ENCODE data around the gene JAK1. TPM values are rescaled to one million over a fixed set of nuclear protein-coding genes. Genes with fewer than 3 reads are reported as not detected.
"Not testable (repeated sequence)": the region's sequence is repeated elsewhere in the genome, so short reads cannot be mapped to it uniquely, and the experiment has no call there.

Gene JAK1
- total RNA-seq, 4 donors from 2014 or later = 112 to 158 (median 135) TPM

DNA sequence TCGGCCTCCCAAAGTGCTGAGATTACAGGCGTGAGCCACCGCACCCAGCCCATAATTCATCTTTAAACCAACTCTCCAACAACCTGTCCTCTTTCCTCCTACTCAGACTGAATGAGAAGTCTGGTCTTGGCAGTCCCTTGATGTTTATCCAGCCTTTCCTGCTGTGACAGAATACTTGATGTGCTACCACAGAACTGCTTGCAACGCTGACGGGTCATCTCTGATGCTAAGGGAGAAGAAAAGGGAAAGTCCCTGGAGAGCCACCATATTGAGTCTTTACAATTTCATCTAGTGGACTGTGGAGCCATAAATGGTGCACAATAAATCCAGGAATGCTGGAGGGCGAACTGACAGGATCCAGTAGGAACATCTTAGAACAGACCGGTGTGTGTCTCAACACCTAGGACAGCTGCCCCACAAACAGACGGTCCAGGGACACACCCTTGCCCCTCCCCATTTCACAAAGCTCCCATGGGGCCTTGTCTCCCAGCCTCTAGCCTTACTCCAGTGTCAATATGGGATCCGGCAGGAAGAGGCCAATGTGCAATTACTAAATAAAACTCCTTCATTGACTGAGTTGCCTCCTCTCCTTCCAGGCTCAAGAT lies 30.7 kb downstream of the JAK1 start:
- Histone ChIP-seq H3K9me3 (no peaks in the 10 kb centered on the region), H3K4me3 (no peak overlapping the region), H3K4me1 (peaks cover 39 to 61% (median 48%) of the 10 kb centered on the region in 4 donors), H3K27me3 (no peaks in the 10 kb centered on the region), H3K27ac (replicated peaks in 1 of 4) (no peak overlapping the region), H3K36me3 (no peaks in the 10 kb centered on the region)
- 87% methylated on average over 9 of the region's 9 CpGs for WGBS
- intact Hi-C loops (cut with DNase I) = no loop called here
- TF ChIP-seq POLR2AphosphoS5 (IDR thresholded peaks at IDR 0.05) (no peak), EP300 (IDR thresholded peaks at IDR 0.05) (no peak), POLR2A (IDR thresholded peaks at IDR 0.05; ENCODE audit: low read depth) (no peak), CTCF (IDR thresholded peaks at IDR 0.05) (no peak)
- no peak for DNase-seq (ENCODE audit: extremely low spot score)

DNA sequence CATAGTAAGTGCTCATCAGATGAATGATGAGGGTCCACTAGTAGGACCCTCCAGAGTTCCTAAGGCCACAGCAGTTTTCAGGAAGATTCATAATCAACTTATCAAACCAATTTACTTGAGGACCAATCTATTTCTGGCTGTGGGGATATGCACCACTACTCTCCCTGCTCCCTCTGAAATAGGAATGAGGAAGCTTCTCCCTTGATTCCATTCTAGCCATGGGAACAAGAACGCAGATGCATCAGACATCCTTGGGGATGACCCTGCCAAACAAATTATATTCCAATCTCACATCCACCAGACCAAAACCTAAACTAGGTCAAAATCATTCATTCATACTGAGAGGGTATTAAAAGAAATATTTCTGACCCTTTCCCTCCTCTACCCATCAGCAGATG lies 31.5 kb downstream of the JAK1 start:
- Histone ChIP-seq H3K4me3 (no peak overlapping the region), H3K27ac (replicated peaks in 1 of 4) (peak overlapping the region; percentile 67 to 76 (median 68)), H3K27me3 (no peaks in the 10 kb centered on the region), H3K4me1 (peaks cover 39 to 58% (median 48%) of the 10 kb centered on the region in 4 donors), H3K9me3 (no peaks in the 10 kb centered on the region), H3K36me3 (no peaks in the 10 kb centered on the region)
- 76% methylated on average over 1 of the region's 1 CpG for WGBS
- intact Hi-C loops (cut with DNase I) = no loop called here
- no peak for TF ChIP-seq CTCF (IDR thresholded peaks at IDR 0.05)
- no peak for TF ChIP-seq POLR2A (IDR thresholded peaks at IDR 0.05; ENCODE audit: low read depth)
- TF ChIP-seq EP300 (IDR thresholded peaks at IDR 0.05) = no peak
- no peak for TF ChIP-seq POLR2AphosphoS5 (IDR thresholded peaks at IDR 0.05)
- no peak for DNase-seq (ENCODE audit: extremely low spot score)

DNA sequence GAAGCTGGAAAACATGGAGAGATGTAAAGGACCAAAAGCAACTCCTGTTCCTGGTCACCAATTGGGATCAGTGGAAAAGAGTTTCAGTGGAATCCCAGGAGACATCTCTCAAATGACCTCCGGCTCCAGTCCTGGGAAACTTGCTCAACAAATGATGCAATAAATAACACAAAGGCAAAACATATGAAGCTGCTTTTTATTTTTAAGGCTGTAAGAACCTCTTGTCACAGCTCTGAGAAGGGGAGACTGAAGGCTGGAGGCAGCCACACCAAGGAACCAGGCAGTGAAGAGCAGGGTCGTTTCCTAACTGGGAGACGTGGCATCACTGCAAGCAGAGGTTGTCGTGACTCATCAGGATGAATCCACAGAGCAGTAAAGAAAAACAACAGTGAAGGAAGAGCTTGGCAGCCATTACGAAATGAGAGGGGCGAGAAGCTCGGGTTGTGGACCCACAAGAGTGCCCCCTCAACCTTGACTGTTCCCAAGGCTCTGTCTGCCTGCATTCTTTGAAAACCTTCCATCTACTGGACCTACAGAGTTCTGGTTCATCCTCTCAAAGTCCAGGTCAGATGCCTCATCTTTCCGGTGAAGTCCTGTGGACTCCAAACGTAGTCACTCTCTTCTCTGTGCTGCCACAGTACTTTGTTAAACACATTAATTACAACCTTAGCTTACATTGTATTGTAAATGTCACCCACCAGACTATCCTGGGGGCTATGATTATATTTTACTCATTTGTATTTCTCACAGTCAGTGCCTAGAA lies 32.1 kb downstream of the JAK1 start:
- intact Hi-C loops (cut with DNase I) = no loop called here
- no peak for DNase-seq (ENCODE audit: extremely low spot score)
- H3K4me3 ChIP-seq = no peak overlapping the region
- no peaks in the 10 kb centered on the region for H3K9me3 ChIP-seq
- H3K36me3 ChIP-seq = no peaks in the 10 kb centered on the region
- 68% methylated on average over 9 of the region's 9 CpGs for WGBS
- H3K27me3 ChIP-seq = no peaks in the 10 kb centered on the region
- peak overlapping the region; percentile 67 to 76 (median 68) for H3K27ac ChIP-seq (replicated peaks in 1 of 4)
- no peak for TF ChIP-seq POLR2A (IDR thresholded peaks at IDR 0.05; ENCODE audit: low read depth)
- TF ChIP-seq POLR2AphosphoS5 (IDR thresholded peaks at IDR 0.05) = peak in 1 of 2 donors; percentile 37
- peaks cover 40 to 54% (median 48%) of the 10 kb centered on the region in 4 donors for H3K4me1 ChIP-seq

GRCh38 chr1:64933296-64934070 lies 32.9 kb downstream of the JAK1 start:
- TF ChIP-seq POLR2AphosphoS5 (IDR thresholded peaks at IDR 0.05) (peak; percentile 52 to 66), CTCF (IDR thresholded peaks at IDR 0.05) (no peak)
- no peaks in the 10 kb centered on the region for H3K9me3 ChIP-seq
- peaks cover 48 to 62% (median 52%) of the 10 kb centered on the region in 4 donors for H3K4me1 ChIP-seq
- no peaks in the 10 kb centered on the region for H3K36me3 ChIP-seq
- no peak overlapping the region for H3K4me3 ChIP-seq
- intact Hi-C loops (cut with DNase I) = no loop called here
- no peaks in the 10 kb centered on the region for H3K27me3 ChIP-seq
- WGBS = 47% methylated on average over 11 of the region's 11 CpGs
- DNase-seq (ENCODE audit: extremely low spot score) = no peak
- peak overlapping the region; percentile 67 to 76 (median 68) for H3K27ac ChIP-seq (replicated peaks in 1 of 4)

GRCh38 chr1:64932962-64933295 lies 33.4 kb downstream of the JAK1 start:
- no peak overlapping the region for H3K4me3 ChIP-seq
- peak overlapping the region in 3 of 4 donors; percentile 67 to 76 (median 69) for H3K27ac ChIP-seq (replicated peaks in 1 of 4)
- no peaks in the 10 kb centered on the region for H3K9me3 ChIP-seq
- WGBS = 36% methylated on average over 4 of the region's 4 CpGs
- TF ChIP-seq POLR2AphosphoS5 (IDR thresholded peaks at IDR 0.05) (no peak), EP300 (IDR thresholded peaks at IDR 0.05) (no peak), POLR2A (IDR thresholded peaks at IDR 0.05; ENCODE audit: low read depth) (no peak), CTCF (IDR thresholded peaks at IDR 0.05) (no peak)
- H3K36me3 ChIP-seq = no peaks in the 10 kb centered on the region
- H3K27me3 ChIP-seq = no peaks in the 10 kb centered on the region
- DNase-seq (ENCODE audit: extremely low spot score) = no peak
- peaks cover 48 to 68% (median 57%) of the 10 kb centered on the region in 4 donors for H3K4me1 ChIP-seq
- intact Hi-C loops (cut with DNase I) = no loop called here

DNA sequence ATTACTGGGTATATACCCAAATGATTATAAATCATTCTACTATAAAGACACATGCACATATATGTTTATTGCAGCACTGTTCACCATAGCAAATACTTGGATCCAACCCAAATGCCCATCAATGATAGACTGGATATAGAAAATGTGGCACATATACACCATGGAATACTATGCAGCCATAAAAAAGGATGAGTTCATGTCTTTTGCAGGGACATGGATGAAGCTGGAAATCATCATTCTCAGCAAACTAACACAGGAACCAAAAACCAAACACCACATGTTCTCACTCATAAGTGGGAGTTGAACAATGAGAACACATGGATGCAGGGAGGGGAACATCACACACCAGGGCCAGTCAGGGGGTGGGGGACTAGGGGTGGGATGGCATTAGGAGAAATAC lies 35.7 kb downstream of the JAK1 start:
- intact Hi-C loops (cut with DNase I); H3K9me3 ChIP-seq; H3K27me3 ChIP-seq; H3K27ac ChIP-seq (replicated peaks in 1 of 4); H3K4me3 ChIP-seq; DNase-seq (ENCODE audit: extremely low spot score); H3K36me3 ChIP-seq: not testable (repeated sequence)
- peaks cover 30 to 67% (median 61%) of the 10 kb centered on the region in 4 donors for H3K4me1 ChIP-seq

Measured in esophagus muscularis mucosa (tissue), 4 donors.